ENCODE results near the gene SMTNL2.

Gene SMTNL2

GRCh38 chr17:4545217-4545951 lies 38.9 kb upstream of the SMTNL2 start:
- no peak for DNase-seq (ENCODE audit: low read depth in 2 of 2)
- no peak overlapping the region for H3K4me3 ChIP-seq (replicated peaks in 1 of 2; ENCODE audit: low read depth in 2 of 2, low read length in 2 of 2)
- TF ChIP-seq, protein P1, sequence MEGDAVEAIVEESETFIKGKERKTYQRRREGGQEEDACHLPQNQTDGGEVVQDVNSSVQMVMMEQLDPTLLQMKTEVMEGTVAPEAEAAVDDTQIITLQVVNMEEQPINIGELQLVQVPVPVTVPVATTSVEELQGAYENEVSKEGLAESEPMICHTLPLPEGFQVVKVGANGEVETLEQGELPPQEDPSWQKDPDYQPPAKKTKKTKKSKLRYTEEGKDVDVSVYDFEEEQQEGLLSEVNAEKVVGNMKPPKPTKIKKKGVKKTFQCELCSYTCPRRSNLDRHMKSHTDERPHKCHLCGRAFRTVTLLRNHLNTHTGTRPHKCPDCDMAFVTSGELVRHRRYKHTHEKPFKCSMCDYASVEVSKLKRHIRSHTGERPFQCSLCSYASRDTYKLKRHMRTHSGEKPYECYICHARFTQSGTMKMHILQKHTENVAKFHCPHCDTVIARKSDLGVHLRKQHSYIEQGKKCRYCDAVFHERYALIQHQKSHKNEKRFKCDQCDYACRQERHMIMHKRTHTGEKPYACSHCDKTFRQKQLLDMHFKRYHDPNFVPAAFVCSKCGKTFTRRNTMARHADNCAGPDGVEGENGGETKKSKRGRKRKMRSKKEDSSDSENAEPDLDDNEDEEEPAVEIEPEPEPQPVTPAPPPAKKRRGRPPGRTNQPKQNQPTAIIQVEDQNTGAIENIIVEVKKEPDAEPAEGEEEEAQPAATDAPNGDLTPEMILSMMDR (IDR thresholded peaks at IDR 0.05; ENCODE audit: low read depth, low read length) = no peak

DNA sequence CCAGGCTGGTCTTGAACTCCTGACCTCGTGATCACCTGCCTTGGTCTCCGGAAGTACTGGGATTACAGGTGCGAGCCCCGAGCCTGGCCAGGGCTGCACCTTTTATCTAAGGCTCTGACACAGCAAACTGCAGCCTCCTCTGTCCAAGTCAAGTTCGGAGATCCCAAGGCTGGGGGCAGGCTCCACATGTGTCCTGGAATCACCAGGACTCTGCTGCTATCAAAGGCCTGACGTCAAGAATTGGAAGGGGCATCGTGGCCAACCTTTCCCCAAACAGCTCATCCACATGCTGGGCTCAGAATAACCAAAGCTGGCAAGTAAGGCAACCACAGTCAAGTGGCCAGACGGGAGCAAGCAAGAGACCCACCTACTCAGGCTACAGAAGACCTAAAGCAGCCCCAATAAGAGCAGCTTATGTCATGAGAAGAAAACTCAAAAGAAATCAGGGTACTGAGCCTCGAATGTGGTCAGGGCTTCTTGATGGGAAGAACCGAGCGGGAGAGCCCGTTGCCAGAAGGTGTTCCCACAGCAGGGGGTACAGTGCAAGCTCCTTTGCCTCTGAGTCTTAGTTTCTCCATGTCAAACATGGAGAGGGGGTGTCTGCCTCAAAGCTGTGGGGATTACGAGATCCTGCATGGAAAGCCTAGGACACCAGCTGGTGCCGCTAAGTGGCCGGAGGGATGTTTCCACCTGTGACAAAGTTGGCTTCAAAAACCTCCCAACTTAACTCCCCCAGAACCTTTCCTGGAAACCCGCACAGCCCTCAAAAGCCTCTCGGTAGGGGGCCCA lies 37.0 kb upstream of the SMTNL2 start:
- H3K4me3 ChIP-seq (replicated peaks in 1 of 2; ENCODE audit: low read depth in 2 of 2, low read length in 2 of 2) = no peak overlapping the region
- no peak for DNase-seq (ENCODE audit: low read depth in 2 of 2)
- TF ChIP-seq, protein P1 (IDR thresholded peaks at IDR 0.05; ENCODE audit: low read depth, low read length) = no peak

GRCh38 chr17:4548061-4548461 lies 36.3 kb upstream of the SMTNL2 start:
- DNase-seq (ENCODE audit: low read depth in 2 of 2) = no peak

DNA sequence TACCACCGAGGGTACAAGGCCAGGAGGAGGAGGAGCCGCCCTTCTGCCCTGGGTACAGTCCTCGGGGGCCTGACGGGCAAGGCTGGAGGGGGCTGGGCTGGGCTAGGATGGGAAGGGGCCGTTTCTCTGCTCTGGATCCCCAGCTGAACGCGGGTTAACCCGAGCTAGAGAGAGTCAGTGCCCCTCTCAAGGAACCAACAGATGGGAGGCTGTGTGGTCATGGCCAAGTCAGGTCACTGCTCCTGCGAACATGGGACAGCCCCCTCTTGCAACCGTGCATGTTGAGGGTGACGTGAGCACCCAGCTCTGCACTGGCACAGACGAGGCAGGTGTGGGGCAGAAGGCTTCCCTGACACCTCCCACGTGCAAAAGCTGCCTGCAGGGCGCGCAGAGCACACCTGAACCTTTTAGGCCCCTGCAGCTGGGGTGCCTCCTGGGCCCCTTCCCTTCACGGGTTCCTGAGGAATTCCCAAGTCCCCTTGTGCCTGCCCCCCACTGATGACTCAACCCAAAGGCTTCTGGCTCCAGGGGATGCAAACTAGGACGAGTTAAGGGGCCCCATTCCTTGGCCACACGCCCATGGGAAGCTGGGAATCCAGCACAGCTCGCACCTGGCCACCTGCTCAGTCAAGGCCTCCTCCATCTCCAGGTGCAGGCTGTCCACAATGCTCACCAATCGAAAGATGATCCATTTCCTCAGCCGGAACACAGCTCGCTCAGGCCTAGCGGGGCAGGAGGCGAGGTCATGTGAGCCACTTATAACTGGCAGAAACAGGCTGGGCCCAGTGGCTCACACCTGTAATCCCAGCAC lies 35.4 kb upstream of the SMTNL2 start:
- DNase-seq (ENCODE audit: low read depth in 2 of 2) = no peak
- TF ChIP-seq, protein P1 (IDR thresholded peaks at IDR 0.05; ENCODE audit: low read depth, low read length) = no peak
- H3K4me3 ChIP-seq (replicated peaks in 1 of 2; ENCODE audit: low read depth in 2 of 2, low read length in 2 of 2) = no peak overlapping the region

More at GRCh38 chr17:4548061-4548461, 36.3 kb upstream of the SMTNL2 start:
- TF ChIP-seq, protein P1 (IDR thresholded peaks at IDR 0.05; ENCODE audit: low read depth, low read length) = no peak
- no peak overlapping the region for H3K4me3 ChIP-seq (replicated peaks in 1 of 2; ENCODE audit: low read depth in 2 of 2, low read length in 2 of 2)

DNA sequence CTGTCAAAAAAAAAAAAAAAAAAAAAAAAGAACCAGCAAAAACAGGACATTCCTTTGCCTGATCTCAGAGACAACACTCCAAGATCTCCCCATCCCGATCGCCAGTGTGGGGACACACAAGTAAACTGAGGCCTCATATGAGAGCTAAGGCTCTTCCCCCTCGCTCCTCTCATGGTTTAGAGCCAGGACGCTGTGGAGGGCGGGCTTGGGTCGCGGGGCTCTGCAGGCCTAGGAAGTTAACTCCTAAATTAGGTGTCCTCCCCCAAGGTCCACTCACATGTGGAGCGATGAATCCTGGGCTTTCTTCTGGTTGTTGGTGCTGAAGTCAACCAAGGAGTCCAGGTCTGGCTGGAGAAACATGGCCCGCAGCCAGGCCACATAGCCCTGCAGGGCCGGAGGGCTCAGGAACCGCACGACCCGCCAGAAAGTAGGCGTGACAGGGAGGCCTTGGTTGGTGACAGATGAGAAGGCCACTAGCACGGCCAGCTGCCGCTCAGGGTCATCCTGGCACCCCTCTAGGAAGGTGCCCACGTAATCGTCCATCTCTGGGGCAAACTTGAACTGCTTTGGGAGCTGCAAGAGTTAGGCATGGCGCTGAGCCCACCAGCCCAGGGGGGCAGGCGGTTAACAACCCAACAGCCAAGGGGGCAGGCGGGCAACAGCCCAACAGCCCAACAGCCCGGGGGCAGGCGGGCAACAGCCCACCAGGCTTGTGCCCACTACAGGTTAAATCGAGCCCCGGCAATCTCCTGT lies 34.4 kb upstream of the SMTNL2 start:
- no peak overlapping the region for H3K4me3 ChIP-seq (replicated peaks in 1 of 2; ENCODE audit: low read depth in 2 of 2, low read length in 2 of 2)
- TF ChIP-seq, protein P1 (IDR thresholded peaks at IDR 0.05; ENCODE audit: low read depth, low read length) = no peak
- no peak for DNase-seq (ENCODE audit: low read depth in 2 of 2)

- TF ChIP-seq, protein P1 (IDR thresholded peaks at IDR 0.05; ENCODE audit: low read depth, low read length) = no peak
- DNase-seq (ENCODE audit: low read depth in 2 of 2) = no peak
- no peak overlapping the region for H3K4me3 ChIP-seq (replicated peaks in 1 of 2; ENCODE audit: low read depth in 2 of 2, low read length in 2 of 2)
Observed at GRCh38 chr17:4550534-4551039, 33.7 kb upstream of the SMTNL2 start.
